Islet precursor cell (in vitro differentiated cells): ENCODE measurements around the gene SPEF2.
"Not testable (repeated sequence)": the region's sequence is repeated elsewhere in the genome, so short reads cannot be mapped to it uniquely, and the experiment has no call there.

Source experiments
- DNase-seq: peaks from one replicate; pipeline ENCODE4 v3.0.0-alpha.2; 2018

SPEF2 gene

GRCh38 chr5:35656721-35657120 lies 39.1 kb downstream of the SPEF2 start:
- DNase-seq: peak; percentile 84

- no peak for DNase-seq
Measured at GRCh38 chr5:35657877-35658276, 40.2 kb downstream of the SPEF2 start.

GRCh38 chr5:35659556-35659955 lies 41.9 kb downstream of the SPEF2 start:
- DNase-seq: no peak

GRCh38 chr5:35660451-35660850 lies 42.8 kb downstream of the SPEF2 start:
- DNase-seq: no peak

- DNase-seq: no peak
Measured at GRCh38 chr5:35664584-35664983, 46.9 kb downstream of the SPEF2 start.

GRCh38 chr5:35665096-35665495 lies 47.4 kb downstream of the SPEF2 start:
- DNase-seq: no peak

GRCh38 chr5:35668319-35668718 lies 50.7 kb downstream of the SPEF2 start:
- DNase-seq: no peak

- DNase-seq: no peak
Measured at GRCh38 chr5:35668794-35669193, 51.1 kb downstream of the SPEF2 start.

- DNase-seq: no peak
Measured at GRCh38 chr5:35671541-35672295, 54.1 kb downstream of the SPEF2 start.

- DNase-seq: not testable (repeated sequence)
Measured at GRCh38 chr5:35672296-35672655, 54.6 kb downstream of the SPEF2 start.

- no peak for DNase-seq
Measured at GRCh38 chr5:35672995-35673394, 55.3 kb downstream of the SPEF2 start.

GRCh38 chr5:35674049-35674448 lies 56.4 kb downstream of the SPEF2 start:
- no peak for DNase-seq

GRCh38 chr5:35675392-35675791 lies 57.7 kb downstream of the SPEF2 start:
- no peak for DNase-seq

GRCh38 chr5:35677878-35678277 lies 60.2 kb downstream of the SPEF2 start:
- DNase-seq: no peak

GRCh38 chr5:35678661-35679060 lies 61.0 kb downstream of the SPEF2 start:
- DNase-seq: no peak

GRCh38 chr5:35679357-35679756 lies 61.7 kb downstream of the SPEF2 start:
- no peak for DNase-seq

- DNase-seq: no peak
Measured at GRCh38 chr5:35681911-35682310, 64.2 kb downstream of the SPEF2 start.

GRCh38 chr5:35683466-35683865 lies 65.8 kb downstream of the SPEF2 start:
- DNase-seq: no peak

- DNase-seq: no peak
Measured at GRCh38 chr5:35685161-35685560, 67.5 kb downstream of the SPEF2 start.

- no peak for DNase-seq
Measured at GRCh38 chr5:35687961-35688360, 70.3 kb downstream of the SPEF2 start.

GRCh38 chr5:35694481-35694880 lies 76.8 kb downstream of the SPEF2 start:
- DNase-seq: no peak

- no peak for DNase-seq
Measured at GRCh38 chr5:35698047-35698808, 80.6 kb downstream of the SPEF2 start.

- no peak for DNase-seq
Measured at GRCh38 chr5:35707659-35708058, 90.0 kb downstream of the SPEF2 start.

GRCh38 chr5:35709688-35710087 lies 92.0 kb downstream of the SPEF2 start:
- DNase-seq: no peak

- no peak for DNase-seq
Measured at GRCh38 chr5:35717718-35718117, 100.1 kb downstream of the SPEF2 start.
